ENCODE data around the gene SNRPD2.
"Not testable (repeated sequence)": the region's sequence is repeated elsewhere in the genome, so short reads cannot be mapped to it uniquely, and the experiment has no call there.

SNRPD2 gene

DNA sequence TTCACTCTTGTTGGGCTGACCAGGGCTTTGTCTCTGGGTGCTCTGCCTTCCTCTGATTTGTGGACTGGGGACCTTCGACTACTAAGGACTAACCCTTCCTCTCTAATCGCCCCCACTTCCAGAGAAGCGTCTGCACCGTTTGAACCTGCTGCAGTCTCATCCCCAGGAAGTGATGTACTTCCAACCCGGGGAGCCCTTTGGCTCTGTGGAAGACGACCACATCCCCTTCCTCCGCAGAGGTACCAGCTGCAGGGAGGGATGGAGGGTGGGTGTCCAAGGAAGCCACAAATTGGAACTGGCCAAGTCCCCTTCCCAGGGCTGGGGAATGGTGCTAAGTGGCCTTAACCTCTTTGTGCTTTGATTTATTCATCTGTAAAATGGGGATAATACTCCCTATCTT lies 9.9 kb upstream of the SNRPD2 start:
- no peak for DNase-seq (ENCODE audit: low read depth)

DNA sequence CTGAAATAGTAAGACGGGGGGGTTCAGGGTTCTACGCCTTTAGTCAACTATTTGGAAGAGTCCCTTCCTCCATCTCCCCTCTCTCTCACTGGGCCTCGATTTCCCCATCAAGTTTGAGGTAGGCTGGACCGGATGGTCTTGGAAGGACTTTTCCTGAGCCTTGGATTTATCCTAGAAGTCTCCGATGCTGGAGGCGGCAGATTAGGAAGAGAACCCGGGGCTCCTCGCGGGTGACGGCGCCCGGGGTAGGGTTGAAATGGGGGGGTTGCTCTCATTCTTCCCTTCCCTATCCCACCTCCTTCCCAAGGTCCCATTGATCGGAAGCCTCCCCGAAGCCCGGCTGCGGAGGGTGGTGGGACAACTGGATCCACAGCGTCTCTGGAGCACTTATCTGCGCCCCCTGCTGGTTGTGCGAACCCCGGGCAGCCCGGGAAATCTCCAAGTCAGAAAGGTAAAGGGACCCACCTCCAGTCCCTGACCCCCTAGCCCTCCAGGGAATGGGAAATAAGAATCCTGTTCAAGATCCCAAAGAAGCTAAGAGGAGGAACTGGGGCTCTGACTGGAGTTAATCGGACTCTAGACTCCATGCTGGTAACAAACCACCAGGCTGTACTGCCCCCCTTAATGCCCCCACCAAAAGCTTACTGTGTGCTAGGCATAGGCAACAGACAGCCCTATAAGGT lies 1.5 kb upstream of the SNRPD2 start:
- DNase-seq (ENCODE audit: low read depth), result peak; percentile 70

DNA sequence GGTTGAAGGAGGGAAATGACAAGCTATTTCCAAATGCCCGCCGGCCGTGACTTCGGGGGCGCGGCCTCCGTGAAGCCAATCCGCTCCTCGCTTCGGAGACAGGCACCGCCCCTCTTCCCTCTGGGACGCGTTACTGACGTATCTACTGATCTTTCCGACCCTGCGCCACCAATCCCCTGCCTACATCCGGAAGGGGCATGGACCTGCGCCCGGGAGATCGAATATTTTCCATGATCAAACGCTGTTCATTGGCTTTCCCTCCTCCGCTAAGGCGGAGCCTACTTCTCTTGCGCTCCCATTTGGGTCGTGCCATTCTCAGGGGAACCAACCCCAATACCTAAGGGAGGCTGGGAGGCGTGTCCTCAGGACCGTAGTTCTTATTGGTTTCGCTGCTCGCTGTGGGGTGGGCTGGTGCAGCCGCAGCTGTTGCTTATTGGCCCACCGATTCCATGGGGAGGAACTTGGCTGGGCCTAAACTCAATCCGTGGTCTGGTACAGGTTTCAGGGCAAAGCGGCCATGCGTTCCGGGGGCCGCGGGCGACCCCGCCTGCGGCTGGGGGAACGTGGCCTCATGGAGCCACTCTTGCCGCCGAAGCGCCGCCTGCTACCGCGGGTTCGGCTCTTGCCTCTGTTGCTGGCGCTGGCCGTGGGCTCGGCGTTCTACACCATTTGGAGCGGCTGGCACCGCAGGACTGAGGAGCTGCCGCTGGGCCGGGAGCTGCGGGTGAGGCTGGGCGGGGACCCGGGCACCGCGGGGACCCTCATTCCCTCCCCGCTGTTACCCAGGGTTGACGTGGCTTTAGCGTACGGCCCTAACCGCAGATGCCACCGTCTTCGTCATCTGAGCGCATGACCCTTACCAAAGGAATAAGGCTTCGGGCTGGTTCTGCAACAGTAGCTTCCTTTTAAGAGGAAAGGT lies 693 bp upstream of the SNRPD2 start, which contains the start of gene QPCTL:
Gene QPCTL (plus strand): TSS at position 480 of the 919 bp plus-strand sequence. CDS start 38 bp downstream, at position 518.
- DNase-seq (ENCODE audit: low read depth), result peak; percentile 85

DNA sequence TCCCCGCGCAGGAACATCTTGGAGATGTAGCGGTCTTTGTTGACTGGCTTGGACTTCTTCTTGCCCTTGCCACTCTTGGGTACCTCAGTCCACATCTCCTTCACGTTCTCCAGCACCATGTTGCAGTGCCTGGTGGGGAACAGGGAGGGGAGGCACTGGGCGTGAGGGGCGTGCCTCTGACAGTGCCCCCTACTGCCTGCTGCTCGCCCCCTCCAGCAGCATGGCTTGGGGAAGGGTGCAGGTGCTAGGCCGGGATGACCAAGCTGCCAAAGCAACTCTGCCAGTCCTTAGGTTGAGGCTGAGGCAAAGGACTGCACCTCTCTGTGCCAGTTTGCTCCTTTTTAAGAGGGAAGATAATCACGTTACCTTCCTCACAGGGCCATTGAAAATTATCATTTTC lies 4.2 kb downstream of the SNRPD2 start:
- no peak for DNase-seq (ENCODE audit: low read depth)

DNA sequence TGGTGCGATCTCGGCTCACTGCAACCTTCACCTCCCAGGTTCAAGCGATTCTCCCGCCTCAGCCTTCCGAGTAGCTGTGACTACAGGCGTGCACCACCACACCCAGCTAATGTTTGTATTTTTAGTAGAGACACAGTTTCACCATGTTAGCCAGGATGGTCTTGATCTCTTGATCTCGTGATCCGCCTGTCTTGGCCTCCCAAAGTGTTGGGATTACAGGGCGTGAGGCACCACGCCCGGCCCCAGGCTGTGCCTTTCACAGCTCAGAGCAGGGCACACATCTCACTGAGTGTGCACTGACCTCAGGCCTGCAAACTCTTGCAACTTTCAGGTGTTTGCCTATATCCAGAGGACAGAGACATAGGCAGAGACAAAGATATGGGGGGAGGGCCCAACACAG lies 6.7 kb downstream of the SNRPD2 start:
- DNase-seq (ENCODE audit: low read depth), result not testable (repeated sequence)

DNA sequence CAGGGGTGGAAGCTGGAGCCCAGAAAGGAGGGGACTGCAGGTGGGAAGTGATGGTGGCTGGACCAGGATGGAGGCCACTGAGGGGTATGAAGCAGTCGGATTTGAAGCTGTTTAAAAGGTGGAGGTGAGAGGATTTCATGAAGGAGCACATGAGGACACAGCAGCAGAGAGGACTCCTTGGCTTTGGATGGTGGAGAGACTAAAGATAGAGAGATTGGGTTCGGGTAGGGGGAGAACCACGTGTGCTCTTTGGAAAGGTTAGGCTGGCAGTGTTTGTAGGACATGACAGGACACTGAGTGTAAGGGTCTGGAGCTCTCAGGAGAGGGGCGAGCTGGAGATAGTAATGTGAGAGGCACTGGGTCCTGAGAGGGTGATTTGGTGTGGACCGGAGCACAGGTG lies 8.8 kb downstream of the SNRPD2 start:
- no peak for DNase-seq (ENCODE audit: low read depth)

DNA sequence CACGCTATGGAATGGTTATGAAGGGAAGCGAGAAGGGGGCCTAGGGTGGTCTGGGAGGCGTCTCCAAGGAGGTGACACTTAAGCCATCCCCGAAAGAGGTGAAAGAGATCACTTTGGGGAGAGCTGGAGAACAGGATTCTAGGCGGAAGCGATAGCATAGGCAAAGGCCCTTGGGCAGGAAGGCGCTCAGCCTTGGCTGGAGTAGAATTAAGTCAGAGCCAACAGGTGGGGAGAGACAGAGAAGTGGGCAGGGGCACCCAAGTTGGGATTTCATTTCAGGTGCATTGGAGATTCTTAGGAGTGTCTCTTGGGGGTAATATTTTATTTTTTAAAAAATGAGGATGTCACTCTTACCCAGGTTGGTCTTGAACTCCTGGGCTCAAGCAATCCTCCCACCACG lies 9.6 kb downstream of the SNRPD2 start:
- DNase-seq (ENCODE audit: low read depth), result no peak

DNA sequence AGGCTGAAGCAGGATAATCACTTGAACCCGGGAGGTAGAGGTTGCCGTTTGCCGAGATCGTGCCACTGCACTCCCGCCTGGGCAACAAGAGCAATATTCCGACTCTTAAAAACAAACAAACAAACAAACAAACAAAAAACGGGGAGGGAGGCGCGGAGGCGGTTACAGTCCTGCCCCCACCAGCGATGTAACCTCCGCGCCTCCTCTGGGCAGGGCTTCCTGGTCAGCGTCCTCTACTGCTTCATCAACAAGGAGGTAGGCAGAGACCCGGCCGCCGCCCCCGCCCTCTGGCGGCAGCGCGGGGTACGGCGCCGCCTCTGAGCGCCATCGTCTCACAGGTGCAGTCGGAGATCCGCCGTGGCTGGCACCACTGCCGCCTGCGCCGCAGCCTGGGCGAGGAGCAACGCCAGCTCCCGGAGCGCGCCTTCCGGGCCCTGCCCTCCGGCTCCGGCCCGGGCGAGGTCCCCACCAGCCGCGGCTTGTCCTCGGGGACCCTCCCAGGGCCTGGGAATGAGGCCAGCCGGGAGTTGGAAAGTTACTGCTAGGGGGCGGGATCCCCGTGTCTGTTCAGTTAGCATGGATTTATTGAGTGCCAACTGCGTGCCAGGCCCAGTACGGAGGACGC lies 10.2 kb downstream of the SNRPD2 start:
- DNase-seq (ENCODE audit: low read depth), result peak; percentile 73

DNA sequence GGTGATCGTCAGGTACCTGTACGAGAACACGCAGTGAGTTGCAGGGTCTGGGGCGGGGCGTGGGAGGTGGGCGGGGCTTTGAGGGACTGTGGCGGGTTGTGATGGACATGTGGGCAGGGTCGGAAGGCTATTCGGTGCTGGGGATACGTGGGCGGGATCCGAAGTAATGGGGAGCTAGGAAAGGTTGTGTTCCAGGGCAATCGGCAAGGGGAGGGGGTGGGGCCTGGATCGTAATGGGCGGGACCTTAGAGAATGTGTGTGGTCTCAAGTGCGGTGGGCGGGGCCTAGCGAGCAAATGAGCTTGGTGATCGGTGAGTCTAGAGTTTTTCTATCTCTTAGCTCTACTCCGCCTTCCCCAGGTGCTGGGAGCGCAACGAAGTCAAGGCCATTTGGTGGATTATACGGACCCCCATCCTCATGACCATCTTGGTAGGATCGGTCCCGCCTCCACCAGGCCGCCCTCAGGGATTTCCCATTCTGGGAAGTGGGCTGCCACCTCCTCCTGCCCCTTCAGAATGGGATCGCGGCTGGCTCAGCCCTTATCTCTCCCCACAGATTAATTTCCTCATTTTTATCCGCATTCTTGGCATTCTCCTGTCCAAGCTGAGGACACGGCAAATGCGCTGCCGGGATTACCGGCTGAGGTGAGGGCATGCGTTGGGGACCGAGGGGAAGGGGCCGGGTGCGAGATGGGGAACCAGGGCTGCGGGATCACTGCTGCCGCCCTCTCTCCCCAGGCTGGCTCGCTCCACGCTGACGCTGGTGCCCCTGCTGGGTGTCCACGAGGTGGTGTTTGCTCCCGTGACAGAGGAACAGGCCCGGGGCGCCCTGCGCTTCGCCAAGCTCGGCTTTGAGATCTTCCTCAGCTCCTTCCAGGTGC lies 14.2 kb downstream of the SNRPD2 start:
- DNase-seq (ENCODE audit: low read depth), result peak; percentile 42

DNA sequence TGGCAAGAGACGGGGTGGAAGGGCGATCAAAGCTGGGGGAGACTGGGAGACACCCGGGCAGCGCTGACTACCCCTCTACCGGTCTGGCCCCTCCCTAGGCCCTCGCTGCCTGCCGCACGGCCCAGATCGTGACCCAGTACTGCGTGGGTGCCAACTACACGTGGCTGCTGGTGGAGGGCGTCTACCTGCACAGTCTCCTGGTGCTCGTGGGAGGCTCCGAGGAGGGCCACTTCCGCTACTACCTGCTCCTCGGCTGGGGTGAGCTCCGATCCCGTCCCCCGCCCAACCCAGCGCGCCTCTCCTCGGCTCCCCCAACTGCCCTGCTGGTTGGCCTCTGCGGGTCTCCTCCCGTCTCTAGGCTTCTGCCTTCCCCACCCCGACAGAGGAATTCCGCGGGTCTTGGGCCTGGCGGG lies 14.9 kb downstream of the SNRPD2 start:
- no peak for DNase-seq (ENCODE audit: low read depth)

DNA sequence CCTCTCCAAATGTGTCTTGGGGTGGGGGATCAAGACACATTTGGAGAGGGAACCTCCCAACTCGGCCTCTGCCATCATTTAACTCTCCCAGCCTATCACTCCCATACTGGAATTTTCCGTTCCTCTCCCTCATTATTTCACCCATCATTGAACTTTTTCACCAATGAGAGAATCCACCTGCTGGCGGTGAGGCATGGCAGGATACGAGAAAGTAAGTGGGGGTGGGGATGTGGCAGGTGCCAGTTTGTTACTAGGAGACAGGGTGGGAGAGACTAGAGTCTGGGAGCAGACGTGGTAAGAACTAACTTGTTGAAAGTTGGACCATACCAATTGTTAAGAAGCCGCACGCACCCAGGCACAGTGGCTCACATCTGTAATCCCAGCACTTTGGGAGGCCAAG lies 16.8 kb downstream of the SNRPD2 start:
- no peak for DNase-seq (ENCODE audit: low read depth)

DNA sequence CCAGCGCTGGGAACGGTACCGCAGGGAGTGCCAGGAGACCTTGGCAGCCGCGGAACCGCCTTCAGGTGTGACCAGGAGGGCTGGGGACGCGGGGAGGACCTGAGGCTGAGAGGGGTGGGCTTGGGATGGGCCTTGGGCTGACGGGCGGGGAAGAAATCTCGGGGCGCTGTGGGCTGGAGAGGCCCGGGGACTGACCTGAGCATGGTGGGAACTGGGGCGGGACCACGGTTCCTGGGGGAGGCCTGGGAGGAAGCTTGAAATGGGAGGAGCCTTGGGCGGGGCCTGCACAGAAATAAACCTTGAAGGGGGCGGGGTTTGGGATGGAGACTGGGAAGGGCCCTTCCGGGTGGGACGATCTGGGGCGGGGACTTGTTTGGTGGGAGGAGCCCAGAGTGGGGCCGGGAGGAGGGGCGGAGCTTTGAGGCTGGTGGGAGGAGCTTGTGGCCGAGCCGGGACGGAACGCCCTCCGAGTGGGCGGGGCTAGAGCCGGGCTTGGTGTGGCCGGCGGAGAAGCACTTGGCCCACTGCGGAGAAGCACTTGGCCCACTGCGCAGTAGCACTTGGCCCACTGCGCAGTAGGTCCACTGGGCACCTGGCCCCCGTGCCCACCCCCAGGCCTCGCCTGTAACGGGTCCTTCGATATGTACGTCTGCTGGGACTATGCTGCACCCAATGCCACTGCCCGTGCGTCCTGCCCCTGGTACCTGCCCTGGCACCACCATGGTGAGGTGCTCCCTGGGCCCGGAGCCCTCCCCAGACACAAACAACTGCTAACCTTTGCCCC lies 20.9 kb downstream of the SNRPD2 start:
- peak; percentile 44 for DNase-seq (ENCODE audit: low read depth)

DNA sequence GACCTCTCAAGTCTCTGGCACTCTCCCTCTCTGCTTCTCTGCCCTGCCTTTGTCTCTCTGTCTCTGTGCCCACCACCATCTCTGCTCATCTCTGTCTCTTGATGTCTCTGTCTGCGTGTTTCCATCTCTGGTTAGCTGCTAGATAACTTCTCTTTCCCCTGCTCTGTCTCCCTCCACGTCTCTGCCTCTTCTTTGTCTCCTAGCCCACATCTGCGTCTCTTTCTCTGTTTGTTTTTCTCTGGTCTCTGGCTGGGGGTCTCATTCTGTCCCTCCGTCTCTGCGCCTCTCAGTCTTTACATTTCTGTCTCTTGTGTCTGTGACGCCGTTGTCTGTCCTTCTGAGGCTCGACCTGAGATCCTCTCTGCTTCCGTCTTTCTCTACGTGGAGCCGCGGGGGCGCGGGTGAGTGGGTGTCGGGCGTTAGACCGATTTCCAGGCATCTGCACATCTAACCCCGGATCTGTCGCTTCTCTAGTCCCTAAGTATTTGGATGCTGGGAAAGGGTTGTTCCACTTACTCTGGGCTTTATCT lies 23.3 kb downstream of the SNRPD2 start:
- no peak for DNase-seq (ENCODE audit: low read depth)

DNA sequence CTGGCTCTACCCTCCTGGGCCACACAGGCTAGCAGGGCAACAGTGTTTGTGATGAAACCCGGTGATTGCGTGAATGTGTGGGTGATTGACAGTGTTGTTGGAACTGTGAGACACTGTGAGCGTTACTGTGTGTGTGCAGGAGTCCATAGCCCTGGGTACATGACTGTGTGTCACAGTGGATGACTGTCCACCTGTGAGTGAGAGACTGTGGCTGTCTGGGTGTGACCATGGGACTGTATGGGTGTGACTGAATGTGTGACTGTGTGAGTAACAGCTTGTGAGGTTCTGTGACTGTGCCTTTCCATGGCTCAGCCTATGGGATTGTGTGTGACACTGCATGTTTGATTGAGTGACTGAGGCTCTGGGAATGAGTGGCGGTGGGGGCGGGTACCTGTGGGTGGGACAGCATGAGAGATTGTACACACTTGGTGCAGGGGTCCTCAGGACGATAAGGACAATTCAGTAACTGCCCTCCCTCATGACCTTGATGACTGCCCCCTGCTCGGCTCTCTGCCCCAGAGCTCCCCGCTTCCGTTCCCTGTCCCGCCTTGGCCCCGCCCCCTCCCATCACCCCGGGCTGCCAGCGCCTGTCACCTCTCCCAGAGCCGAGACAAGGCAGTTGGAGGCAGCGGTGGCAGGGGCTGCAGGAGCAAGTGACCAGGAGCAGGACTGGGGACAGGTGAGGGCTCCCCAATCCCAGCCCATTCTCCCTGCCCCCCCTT lies 24.0 kb downstream of the SNRPD2 start, which contains the start of gene GIPR:
Gene GIPR (plus strand): TSS at position 602 of the 722 bp plus-strand sequence. CDS start 1,300 bp downstream, outside the sequence.
- no peak for DNase-seq (ENCODE audit: low read depth)

DNA sequence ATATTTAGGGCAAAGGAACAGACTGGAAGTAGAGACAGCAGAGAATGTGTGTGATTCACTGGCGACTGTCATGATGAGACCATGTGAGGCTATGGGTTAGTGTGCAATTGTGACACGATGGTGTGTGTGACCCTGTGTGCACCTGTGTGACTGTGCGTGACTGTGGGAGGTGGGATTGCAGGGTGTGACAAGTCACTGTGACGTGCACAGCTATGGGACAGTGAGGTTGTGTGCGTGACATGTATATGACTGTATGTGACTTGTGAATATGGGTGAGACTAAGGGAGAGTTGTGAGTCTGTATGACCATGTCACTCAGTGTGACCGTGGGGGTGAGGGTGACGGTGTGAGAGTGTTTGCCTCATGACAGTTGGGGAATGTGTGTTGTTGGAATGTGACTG lies 27.2 kb downstream of the SNRPD2 start:
- DNase-seq (ENCODE audit: low read depth), result no peak

DNA sequence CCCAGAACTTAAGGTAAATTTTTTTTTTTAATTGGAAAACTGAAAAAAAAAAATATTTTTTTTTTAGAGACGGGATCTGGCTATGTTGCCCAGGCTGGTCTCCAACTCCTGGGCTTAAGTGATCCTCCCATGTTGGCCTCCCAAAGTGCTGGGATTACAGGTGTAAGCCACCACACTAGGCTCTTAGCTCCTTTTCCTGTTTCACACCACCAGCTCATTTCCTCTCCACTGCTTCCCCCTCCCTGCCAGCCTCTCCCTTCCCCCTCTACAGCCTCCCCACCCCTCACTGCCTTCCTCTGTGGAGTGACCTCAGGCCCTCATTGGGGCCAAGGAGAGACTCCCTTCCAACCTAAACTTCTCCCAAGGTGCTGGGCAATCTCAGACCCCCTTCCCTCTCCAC lies 28.0 kb downstream of the SNRPD2 start:
- no peak for DNase-seq (ENCODE audit: low read depth)

DNA sequence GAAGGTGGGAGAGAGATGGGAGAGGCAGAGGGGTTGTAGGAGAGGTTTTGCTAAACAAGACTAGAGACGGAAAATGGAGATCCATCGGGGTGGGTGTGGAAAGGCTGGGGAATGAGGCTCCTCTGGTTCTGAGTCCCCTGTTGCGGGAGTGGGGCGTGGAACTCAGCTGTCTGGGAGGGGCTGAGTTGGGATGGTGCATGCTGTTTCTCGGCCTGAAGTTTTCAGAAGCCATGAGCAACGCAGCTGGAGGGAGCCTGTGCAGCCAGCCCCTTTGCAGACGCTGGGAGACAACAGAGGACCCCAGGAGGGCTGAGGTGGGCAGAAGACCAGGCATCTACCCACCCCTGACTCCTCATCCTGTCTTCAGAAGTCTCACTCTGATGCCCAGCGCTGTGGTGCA lies 31.1 kb downstream of the SNRPD2 start:
- DNase-seq (ENCODE audit: low read depth), result no peak

DNA sequence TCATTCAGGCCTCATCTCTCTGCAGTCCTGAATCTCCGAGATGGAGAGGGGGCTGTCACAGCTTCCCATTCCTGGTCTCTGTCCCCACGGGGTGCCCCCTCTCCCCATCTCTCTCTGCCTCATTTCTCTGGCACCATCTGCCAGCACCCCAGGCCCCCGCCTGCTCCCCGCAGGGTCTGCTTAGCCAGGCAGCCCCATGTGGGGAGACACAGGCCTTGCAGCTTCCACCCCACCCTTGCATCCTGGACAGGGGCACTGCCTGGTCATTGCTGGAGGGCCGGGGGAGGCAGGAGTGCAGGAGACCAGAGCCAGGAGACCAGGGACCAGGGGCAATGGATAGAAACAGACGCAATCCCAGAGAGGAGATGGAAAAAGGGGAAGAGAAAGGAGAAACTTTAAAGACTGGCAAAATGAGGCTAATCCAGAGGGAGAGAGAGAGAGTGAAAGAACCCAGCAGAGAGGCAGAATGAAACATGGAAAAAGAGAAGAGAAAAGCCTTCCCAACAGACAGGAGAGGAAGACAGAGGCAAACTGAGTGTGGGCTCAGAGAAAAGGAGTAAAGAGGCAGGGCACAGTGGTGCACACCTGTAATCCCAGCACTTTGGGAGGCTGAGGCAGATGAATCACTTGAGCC lies 32.5 kb downstream of the SNRPD2 start:
- DNase-seq (ENCODE audit: low read depth), result no peak

DNA sequence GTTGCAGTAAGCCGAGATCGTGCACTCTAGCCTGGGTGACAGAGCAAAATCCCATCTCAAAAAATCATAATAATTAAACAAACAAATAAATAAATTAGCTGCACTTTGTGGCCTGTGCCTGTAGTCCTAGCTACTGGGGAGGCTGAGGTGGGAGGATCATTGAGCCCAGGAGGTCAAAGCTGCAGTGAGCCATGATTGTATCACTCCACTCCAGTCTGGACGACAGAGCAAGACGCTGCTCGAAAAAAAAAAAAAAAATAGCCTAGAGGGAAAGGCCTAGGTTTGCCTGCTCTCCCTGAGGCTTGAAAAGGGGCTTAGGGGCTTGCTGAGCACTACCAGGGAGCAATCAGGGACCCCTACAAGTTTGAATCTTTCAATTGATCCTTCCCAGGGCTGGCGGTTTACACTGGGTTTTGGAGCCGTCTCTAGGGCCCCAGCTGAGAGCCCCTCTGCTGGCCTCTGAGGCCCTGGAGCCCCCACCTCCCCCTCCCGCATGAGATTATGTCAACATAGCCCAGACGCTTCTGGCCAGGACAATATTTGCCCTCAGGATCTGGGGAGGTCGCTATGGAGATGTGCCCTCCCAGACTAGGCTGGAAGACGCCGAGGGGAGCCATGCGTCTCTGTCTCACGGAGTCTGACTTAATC lies 34.1 kb downstream of the SNRPD2 start:
- DNase-seq (ENCODE audit: low read depth), result no peak

All from stimulated activated CD8-positive, alpha-beta memory T cell treated with anti-CD3 and anti-CD28 coated beads, Interleukin-15, amount 100 ng/mL, for 24 hours (primary cell).